IMR-90 (cell line): Measurements from ENCODE around the gene ABCA4. TPM values are rescaled to one million over a fixed set of nuclear protein-coding genes. Genes with fewer than 3 reads are reported as not detected.
"Not testable (repeated sequence)": the region's sequence is repeated elsewhere in the genome, so short reads cannot be mapped to it uniquely, and the experiment has no call there.

ENCODE experiments used
- ATAC-seq: fragments of 200-7000 bp; cut with Tn5 transposase; 2 replicates; pipeline ENCODE4 v1.9.1; 2020; ENCODE audit warnings: low read depth, mild to moderate bottlenecking, moderate library complexity
- BruUV-seq: library from RNA; stranded (reverse); fragments of 400-500 nt; replicated peaks from 2 replicates; lab custom pipeline; 2021; lab: Mats Ljungman, UMichigan
- CTCF ChIA-PET: fragments of 300-600 bp; formaldehyde crosslinking; extraction: SDS; loops from one replicate; lab custom pipeline; 2021; ENCODE audit warnings: antibody characterized with exemption; lab: Yijun Ruan, JAX
- POLR2A ChIA-PET: fragments of 300-600 bp; sonication (Branson Sonifier 250); formaldehyde crosslinking; loops from one replicate; lab custom pipeline; 2022; ENCODE audit warnings: antibody characterized with exemption; ENCODE audit not compliant: unreplicated experiment; lab: Charles Lee
- DNase-seq: peaks from one replicate; pipeline ENCODE4 v3.0.0; 2013
- H2AFZ ChIP-seq: replicated peaks from 2 replicates; pipeline ENCODE3; 2013; ENCODE audit warnings: low read length, mild to moderate bottlenecking; ENCODE audit not compliant: poor library complexity
- H2AK5ac ChIP-seq: 2 replicates; pipeline ENCODE4 v1.6.1; 2013; ENCODE audit warnings: low read depth, low read length, inconsistent platforms
- H2AK9ac ChIP-seq: replicated peaks from 2 replicates; pipeline ENCODE3; 2013; ENCODE audit warnings: mild to moderate bottlenecking, low read depth, low read length, moderate library complexity; ENCODE audit not compliant: poor library complexity
- H2BK120ac ChIP-seq: 2 replicates; pipeline ENCODE4 v1.6.1; 2013; ENCODE audit warnings: low read depth, low read length, inconsistent platforms
- H2BK15ac ChIP-seq: 3 replicates; pipeline ENCODE4 v1.6.1; 2013; ENCODE audit warnings: low read depth, low read length, inconsistent platforms
- H2BK20ac ChIP-seq: 2 replicates; pipeline ENCODE4 v1.6.1; 2013; ENCODE audit warnings: low read depth, mild to moderate bottlenecking, inconsistent platforms, low read length, moderate library complexity
- H2BK5ac ChIP-seq: 2 replicates; pipeline ENCODE4 v1.6.1; 2013; ENCODE audit warnings: mild to moderate bottlenecking, low read depth, low read length, inconsistent platforms; ENCODE audit not compliant: poor library complexity, severe bottlenecking
- H3K14ac ChIP-seq: replicated peaks from 2 replicates; pipeline ENCODE4 v1.6.1; 2013; ENCODE audit warnings: low read depth, low read length, inconsistent platforms
- H3K18ac ChIP-seq: 2 replicates; pipeline ENCODE4 v1.6.1; 2013; ENCODE audit warnings: low read depth, low read length, control low read depth
- H3K23ac ChIP-seq: 2 replicates; pipeline ENCODE4 v1.6.1; 2013; ENCODE audit warnings: low read depth, low read length, inconsistent platforms
- H3K27ac ChIP-seq: 2 replicates; pipeline ENCODE4 v1.5.1; 2013; ENCODE audit warnings: mild to moderate bottlenecking, control low read depth, low read length; ENCODE audit not compliant: insufficient read depth
- H3K27me3 ChIP-seq: 2 replicates; pipeline ENCODE4 v1.6.1; 2013; ENCODE audit warnings: low read length; ENCODE audit not compliant: control insufficient read depth, insufficient read depth
- H3K36me3 ChIP-seq: 2 replicates; pipeline ENCODE4 v1.6.1; 2013; ENCODE audit warnings: low read length, mixed read lengths; ENCODE audit not compliant: control insufficient read depth, insufficient read depth
- H3K4ac ChIP-seq: 2 replicates; pipeline ENCODE4 v1.6.1; 2013; ENCODE audit warnings: low read depth, low read length, inconsistent platforms
- H3K4me1 ChIP-seq: 2 replicates; pipeline ENCODE4 v1.6.1; 2013; ENCODE audit warnings: low read length, mixed read lengths; ENCODE audit not compliant: control insufficient read depth, insufficient read depth
- H3K4me2 ChIP-seq: 2 replicates; pipeline ENCODE4 v1.6.1; 2013; ENCODE audit warnings: low read depth, mild to moderate bottlenecking, control low read depth, low read length, moderate library complexity
- H3K4me3 ChIP-seq: 2 replicates; pipeline ENCODE4 v1.5.1; 2013; ENCODE audit warnings: low read depth, mild to moderate bottlenecking, control low read depth, low read length, moderate library complexity; ENCODE audit not compliant: insufficient read depth
- H3K56ac ChIP-seq: 2 replicates; pipeline ENCODE4 v1.6.1; 2013; ENCODE audit warnings: low read length, inconsistent platforms; ENCODE audit not compliant: insufficient read depth; ENCODE audit errors: extremely low read depth
- H3K79me1 ChIP-seq, 2 experiments: 2 replicates each; pipeline ENCODE4 v1.6.1; 2013; ENCODE audit warnings: low read length in 2 of 2, inconsistent platforms in 1 of 2, low read depth in 1 of 2
- H3K9ac ChIP-seq: 2 replicates; pipeline ENCODE4 v1.6.1; 2013; ENCODE audit warnings: low read depth, low read length, control low read depth
- H3K9me1 ChIP-seq: 2 replicates; pipeline ENCODE4 v1.6.1; 2013; ENCODE audit warnings: low read length, inconsistent platforms; ENCODE audit not compliant: insufficient read depth
- H3K9me3 ChIP-seq: 2 replicates; pipeline ENCODE4 v1.6.1; 2013; ENCODE audit warnings: low read length; ENCODE audit not compliant: control insufficient read depth, insufficient read depth
- H4K20me1 ChIP-seq: 2 replicates; pipeline ENCODE4 v1.6.1; 2013; ENCODE audit warnings: low read length, inconsistent platforms; ENCODE audit not compliant: insufficient read depth
- H4K5ac ChIP-seq: 2 replicates; pipeline ENCODE4 v1.6.1; 2013; ENCODE audit warnings: mild to moderate bottlenecking, low read depth, low read length, control low read depth
- H4K8ac ChIP-seq, 2 experiments: 2 replicates each; pipeline ENCODE4 v1.6.1; 2013; ENCODE audit warnings: low read depth in 2 of 2, low read length in 2 of 2, control low read depth in 1 of 2, inconsistent platforms in 1 of 2
- H4K91ac ChIP-seq: 2 replicates; pipeline ENCODE4 v1.6.1; 2013; ENCODE audit warnings: low read depth, low read length, inconsistent platforms; ENCODE audit not compliant: insufficient read depth
- WGBS, 2 experiments: methylation state at CpG; one replicate each; pipeline versions ENCODE4 v1.1.5 to v1.1.7; 2013; ENCODE audit warnings: missing lambda C conversion rate in 2 of 2; ENCODE audit not compliant: insufficient read length in 1 of 2; ENCODE audit errors: extremely low coverage in 2 of 2; 5-methylcytosine and 5-hydroxymethylcytosine counted together
- dilution Hi-C: fragments of 300-500 bp; cut with HindIII; formaldehyde crosslinking; loops from one replicate; pipeline ENCODE4 v1.14.3; 2018; ENCODE audit warnings: low sequenced_read_pairs; ENCODE audit not compliant: unreplicated experiment
- in situ Hi-C: fragments of 300-500 bp; cut with MboI; formaldehyde crosslinking; loops from 3 replicates; pipeline ENCODE4 v1.14.3; 2019; ENCODE audit warnings: low sequenced_read_pairs, inconsistent platforms, mixed read lengths
- intact Hi-C: fragments of 100-400 bp; cut with micrococcal nuclease; formaldehyde crosslinking; loops from 2 replicates; pipeline ENCODE4 v1.10.0; 2022
- polyA plus RNA-seq, 3 experiments: library from polyadenylated mRNA; depleted of rRNA; stranded (reverse); fragments of >200 nt; gene quantifications; 2 replicates each; pipeline ENCODE4 v1.2.3, GENCODE V29; 2012; ENCODE audit warnings: low replicate concordance in 1 of 3
- total RNA-seq: library from RNA; depleted of rRNA; stranded (reverse); fragments of >200 nt; gene quantifications from 2 replicates; pipeline ENCODE4 v1.2.3, GENCODE V29; 2012

ABCA4 gene
- total and polyA plus RNA-seq, 2 of the 4 experiments (the other 2 are of a cell fraction) = under 0.01 to 0.36 TPM

- CTCF ChIA-PET, H3K4ac ChIP-seq, H3K14ac ChIP-seq, H2AK9ac ChIP-seq, H2BK120ac ChIP-seq, H3K9me3 ChIP-seq, H3K36me3 ChIP-seq, H3K56ac ChIP-seq, BruUV-seq, H2BK5ac ChIP-seq, H2BK20ac ChIP-seq, H3K4me3 ChIP-seq, DNase-seq, H3K79me1 ChIP-seq, H3K23ac ChIP-seq, H3K9me1 ChIP-seq, intact Hi-C loops, dilution Hi-C loops, H2AK5ac ChIP-seq, in situ Hi-C loops, H3K4me1 ChIP-seq, H4K8ac ChIP-seq, H3K18ac ChIP-seq, H3K27me3 ChIP-seq, H3K4me2 ChIP-seq, POLR2A ChIA-PET, H2AFZ ChIP-seq, H4K20me1 ChIP-seq, H4K5ac ChIP-seq, H3K27ac ChIP-seq, H2BK15ac ChIP-seq, ATAC-seq, H4K91ac ChIP-seq, H3K9ac ChIP-seq: not testable (repeated sequence)
- WGBS, 2 experiments = no CpG with 5 or more reads among the region's 5 CpGs
These were observed 42.3 kb upstream of the ABCA4 start for GRCh38 chr1:94163249-94163648.
